Activated CD4-positive, alpha-beta T cell treated with anti-CD3 and anti-CD28 coated beads, Interleukin-2, amount 50 U/mL, for 16 hours (primary cell): ENCODE measurements around the gene P2RX6.
"Not testable (repeated sequence)": the region's sequence is repeated elsewhere in the genome, so short reads cannot be mapped to it uniquely, and the experiment has no call there.

Experiments used
- DNase-seq: peaks from one replicate; pipeline ENCODE4 v3.0.0-alpha.2; 2020

Gene P2RX6

GRCh38 chr22:20995329-20996030 is 19.5 kb upstream of the P2RX6 start:
- DNase-seq, result no peak

DNA sequence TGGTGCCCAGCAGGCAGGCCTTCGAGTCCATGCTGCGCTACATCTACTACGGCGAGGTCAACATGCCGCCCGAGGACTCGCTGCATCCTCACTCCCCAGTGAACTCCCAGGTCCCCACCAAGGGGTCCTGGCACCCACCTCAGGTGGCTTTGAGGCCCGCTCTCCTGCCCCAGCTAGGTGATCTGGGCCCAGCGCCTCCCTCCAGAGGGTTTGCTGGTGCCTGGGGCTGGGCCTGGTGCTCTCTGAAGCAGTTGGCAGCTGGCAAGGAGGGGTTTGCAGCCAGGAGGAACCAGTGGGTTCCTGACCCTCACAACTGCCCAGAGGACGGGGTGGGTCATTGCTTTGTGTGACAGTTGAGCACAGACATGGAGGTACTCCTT is 18.9 kb upstream of the P2RX6 start:
- no peak for DNase-seq

DNA sequence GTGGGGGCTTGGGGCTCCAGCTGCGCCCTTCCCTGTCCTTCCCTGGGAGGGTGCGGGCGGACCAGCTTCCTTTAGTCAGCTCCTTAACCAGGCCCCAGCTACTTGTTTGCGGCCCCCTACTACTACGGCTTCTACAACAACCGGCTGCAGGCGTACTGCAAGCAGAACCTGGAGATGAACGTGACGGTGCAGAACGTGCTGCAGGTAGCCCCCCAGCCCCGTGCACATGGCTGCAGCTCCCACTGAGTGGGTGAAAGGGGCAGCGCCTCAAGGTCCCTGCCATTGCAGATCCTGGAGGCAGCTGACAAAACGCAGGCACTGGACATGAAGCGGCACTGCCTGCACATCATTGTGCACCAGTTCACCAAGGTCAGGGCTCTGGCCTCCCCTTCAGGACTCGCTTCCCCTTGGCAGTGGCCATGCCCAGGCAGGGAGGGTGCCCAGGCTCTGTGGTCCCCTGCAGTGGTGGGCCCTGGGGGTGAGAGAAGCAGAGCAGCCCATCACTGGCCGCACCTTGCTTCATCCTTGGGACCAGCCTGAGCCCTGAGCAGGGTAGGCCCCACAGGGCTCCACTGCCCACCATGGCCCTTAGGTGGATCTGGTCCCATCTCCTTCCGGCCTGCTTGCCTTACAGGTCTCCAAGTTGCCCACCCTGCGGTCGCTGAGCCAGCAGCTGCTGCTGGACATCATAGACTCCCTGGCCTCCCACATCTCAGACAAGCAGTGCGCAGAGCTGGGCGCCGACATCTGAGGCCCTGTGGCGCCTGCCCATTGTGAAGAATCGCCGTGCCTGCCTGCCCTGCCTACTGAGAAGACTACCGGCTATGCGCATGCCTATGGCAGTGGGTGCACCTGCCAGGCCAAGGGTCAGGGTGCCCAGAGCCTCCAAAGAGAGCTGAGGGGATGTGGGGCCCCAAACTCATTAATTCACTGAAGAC is 18.1 kb upstream of the P2RX6 start:
- DNase-seq, result no peak

DNA sequence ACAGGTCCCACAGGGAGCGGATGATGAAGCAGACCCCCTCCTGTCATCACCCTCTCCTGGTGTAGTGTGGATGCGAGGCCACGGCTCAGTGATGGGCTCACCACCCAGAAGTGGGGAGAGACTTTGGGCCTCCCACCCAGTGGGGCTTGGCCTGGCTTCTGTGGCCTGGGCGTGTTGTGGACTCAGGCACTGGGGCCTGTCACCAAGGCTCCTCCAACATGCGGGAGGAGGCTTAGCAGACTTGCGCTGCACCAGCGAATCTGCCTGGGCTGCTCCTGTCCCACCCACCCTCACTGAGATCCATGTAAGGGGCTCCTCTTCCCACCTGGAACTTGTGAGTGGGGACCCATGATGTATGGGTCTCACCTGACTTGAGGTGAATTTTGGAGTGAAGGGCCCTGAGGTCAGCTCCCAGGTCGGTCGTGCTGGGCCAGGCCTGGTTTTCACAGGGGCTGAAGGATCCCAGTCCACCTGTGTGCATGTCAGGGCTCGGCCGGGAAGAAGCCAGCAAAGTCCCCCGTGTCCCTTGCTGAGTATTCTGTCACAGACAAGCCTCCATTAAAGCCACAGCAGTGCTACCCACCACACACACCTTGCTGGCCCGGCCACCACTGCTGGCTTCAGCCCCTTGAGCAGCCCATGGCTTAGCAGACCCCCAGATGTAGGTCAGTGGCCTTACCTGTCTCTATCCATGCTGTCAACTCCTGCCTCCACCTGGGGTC is 17.3 kb upstream of the P2RX6 start:
- DNase-seq, result no peak

GRCh38 chr22:20998411-20999336 is 16.3 kb upstream of the P2RX6 start:
- DNase-seq, result no peak

GRCh38 chr22:20999350-21000206 is 15.4 kb upstream of the P2RX6 start:
- no peak for DNase-seq

- DNase-seq, result no peak
Measured at GRCh38 chr22:21000207-21000986, 14.6 kb upstream of the P2RX6 start.

DNA sequence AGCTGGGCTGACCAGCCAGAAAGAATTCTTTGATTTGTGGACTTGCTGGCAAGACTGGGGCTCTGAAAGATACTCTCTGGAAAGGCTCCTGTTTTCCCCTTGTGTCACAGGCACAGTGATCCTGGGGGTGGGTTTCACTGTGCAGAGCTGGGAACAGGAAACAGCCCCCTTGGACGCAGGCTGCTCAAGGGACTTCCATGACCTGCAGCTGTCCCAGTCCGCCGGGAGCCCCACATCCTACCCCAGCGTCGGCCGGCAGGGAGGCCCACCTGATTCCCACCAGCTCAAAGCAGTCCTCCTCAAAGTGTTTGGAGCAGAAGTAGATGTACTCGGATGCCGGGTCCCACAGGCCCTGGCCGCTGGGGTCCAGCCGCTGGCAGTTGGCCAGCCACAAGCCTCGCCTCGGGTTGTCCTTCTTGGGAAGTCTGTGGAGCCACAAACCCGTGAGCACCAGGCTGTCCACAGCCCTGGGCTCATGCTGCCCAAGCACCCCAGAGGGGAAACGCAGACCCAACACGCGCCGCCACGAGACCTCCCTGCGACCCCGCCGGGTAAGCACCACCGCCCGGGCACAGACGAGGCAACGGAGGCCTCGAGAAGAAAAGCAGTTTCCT is 13.9 kb upstream of the P2RX6 start:
- DNase-seq, result no peak

- peak; percentile 97 for DNase-seq
Measured at GRCh38 chr22:21001601-21002325, 13.2 kb upstream of the P2RX6 start, which contains the start of gene THAP7. TSS of gene THAP7 (minus strand) at chr22:21002118. CDS start at chr22:21001911, 207 bp downstream.

- DNase-seq, result no peak
Measured at GRCh38 chr22:21003782-21004181, 11.2 kb upstream of the P2RX6 start.

DNA sequence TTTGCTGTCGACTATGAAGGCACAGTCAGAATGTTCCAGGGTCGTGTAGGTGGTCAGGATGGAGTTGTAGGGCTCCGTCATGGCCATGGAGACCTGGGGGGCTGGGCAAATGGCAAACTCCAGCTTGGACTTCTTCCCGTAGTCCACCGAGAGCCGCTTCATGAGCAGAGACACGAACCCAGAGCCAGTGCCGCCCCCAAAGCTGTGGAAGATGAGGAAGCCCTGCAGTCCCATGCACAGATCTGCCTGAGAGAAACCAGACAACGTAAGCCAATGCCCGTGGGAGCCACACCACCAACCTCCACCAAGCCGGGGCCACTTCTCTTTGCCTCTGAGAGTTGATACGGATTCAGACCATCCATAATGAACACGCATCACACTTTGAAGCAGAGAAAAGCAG is 5.8 kb upstream of the P2RX6 start:
- DNase-seq, result not testable (repeated sequence)

DNA sequence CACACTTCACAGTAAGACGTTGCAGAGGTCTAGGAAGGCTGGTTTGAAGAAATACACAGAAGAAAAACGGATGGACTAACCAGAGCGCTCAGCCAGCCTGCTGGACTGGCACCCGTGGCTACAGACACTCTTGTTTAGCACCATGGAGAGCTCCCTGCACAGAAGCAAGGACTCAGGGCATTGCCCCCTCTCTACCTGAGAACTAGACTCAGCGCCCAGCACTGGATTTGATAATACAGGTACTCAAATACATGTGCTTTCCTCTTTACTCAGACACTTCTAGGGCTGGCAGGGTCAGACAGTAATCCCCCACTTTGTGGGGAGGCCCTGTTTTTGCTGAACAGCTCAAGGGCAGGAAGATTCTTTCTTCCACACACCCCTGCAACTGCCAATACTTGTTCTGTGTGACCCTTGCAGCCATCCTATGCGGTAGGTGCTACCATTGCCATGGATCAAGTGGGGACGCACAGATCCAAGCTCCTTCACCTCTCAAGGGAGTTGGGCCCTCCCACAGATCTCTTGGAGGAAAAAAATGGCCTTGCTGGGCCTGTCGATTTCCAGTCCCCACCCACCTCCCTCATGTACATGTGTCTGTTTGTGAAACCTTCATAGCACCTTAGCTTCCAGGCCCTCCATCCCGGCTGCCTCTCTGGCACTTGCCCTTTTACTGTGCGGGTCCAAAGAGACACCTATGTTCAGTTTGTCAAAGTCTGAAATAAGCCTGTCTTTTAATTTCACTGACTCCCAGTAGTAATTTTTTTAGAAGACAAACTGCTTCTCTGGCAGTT is 5.1 kb upstream of the P2RX6 start:
- DNase-seq, result no peak

GRCh38 chr22:21010426-21011113 is 4.4 kb upstream of the P2RX6 start:
- DNase-seq, result no peak

DNA sequence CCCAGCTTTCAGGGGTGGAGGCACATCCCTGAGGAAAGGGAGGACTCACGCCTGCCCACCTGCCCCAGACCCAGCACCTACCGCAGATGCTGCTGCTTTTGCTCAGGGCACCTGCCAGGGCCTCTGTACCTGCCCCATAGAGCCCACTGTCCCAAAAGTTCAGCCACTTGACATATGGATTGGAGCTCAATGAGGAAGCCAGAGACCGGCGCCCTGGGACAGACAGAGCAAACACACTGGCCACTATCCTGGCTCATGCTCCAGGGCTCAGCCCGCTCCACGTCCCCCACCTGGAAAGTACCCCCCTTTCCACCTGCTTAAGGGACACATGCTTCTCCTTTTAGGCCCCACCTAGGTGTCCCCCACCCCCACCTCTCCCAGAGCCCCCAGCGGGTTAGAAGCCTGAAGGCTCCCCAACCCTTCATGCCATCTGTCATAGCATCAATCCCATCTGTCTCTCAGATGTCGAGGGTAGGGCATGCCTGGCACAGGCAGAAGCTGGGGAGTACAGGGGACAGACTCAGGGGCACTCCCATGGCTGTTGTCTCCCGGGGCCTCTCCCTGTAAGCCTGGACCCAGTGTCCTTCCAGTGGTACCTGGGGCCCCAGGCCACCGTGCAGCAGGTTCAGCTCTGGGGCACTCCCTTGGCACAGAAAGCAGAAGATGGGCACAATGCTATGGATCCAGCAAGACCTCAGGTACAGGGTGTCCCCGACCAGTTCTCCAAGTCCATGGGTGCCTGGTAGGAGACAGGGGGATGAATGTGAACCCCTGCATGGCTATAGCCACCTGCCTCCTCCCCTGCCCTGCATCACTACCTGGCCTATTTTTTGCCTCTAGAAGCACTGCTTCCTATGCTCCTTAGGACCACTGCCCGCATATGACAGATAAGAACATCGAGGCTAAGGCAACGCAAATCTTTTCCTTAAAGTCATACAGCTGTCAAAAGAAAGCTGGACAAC is 2.2 kb upstream of the P2RX6 start:
- DNase-seq, result no peak

DNA sequence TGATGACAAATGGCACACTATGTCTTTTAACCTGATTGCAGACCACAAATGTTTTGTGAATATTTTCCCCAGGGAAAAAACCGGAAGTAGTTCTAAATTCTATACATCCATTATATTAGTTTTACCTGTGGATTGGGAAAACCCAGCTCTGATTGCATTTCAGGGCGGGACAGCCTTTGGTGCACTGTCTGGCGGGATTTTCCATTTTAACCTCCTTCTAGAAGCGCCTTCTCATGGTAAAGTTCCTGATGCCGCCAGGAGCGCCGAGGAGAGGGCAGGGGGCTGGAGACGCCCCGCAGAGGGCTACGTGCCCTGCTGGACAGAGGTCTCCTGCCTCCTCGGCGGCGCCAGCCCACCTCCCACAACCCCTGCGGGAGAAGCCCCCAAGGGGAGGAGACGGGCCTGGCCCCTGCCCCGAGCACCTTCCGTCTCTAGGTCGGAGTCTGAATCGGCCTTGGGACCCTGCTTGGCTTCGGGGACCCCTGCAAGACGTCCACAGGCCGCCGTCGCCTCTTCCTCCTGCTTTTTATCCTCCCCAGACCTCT is 1.2 kb upstream of the P2RX6 start:
- no peak for DNase-seq

DNA sequence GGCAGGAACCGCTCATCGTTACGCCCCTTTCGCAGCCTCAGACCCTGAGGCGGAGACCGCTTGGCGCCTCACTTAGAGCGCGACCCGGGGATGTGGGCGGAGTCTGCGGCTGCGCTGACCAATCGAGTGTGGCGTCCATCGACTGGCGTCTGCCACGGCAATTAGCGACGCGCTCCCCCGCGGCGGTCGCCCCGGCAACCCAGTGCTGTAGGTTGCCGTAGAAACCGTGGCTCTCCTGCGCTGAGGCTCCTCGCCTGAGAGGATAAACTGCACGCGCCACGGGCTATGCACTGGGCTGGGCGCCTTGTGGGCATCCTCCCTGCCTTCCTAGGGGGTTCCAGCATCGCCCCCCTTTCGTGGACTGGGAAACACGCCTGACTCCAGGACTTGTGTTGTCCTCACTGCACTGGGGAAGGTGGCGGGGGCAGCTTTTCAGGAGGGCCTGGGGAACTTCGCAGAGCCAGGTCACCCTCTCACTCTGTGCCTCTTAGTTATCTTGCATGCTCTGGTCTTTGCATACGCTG is 701 bp upstream of the P2RX6 start:
- DNase-seq, result peak; percentile 89
